ENCODE measurements around the gene CCDC102B.

The CCDC102B gene

DNA sequence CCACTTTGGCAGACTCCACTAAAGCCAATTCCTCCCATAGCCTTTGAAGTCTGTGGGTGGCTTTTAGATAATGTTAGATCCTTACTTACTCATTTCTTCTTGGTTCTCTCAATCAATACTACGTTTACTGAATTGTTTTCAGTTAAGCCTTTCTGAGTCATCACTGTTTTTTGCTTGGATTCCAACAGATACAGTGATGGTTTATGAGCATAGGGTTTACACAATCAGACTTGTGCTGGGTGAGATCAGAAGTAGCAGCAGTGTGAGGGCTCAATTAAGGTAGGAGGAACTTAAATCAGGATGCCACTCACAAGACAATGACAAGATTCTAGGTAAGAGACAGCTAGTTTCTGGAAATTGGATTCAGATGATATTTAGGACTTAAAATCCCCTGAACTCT lies 305.1 kb downstream of the CCDC102B start:
- DNase-seq: no peak
